ENCODE results near the gene C1QTNF8. TPM values are rescaled to one million over a fixed set of nuclear protein-coding genes. Genes with fewer than 3 reads are reported as not detected.

C1QTNF8 gene
- total RNA-seq, 1 experiment from 2014 or later, result not detected

DNA sequence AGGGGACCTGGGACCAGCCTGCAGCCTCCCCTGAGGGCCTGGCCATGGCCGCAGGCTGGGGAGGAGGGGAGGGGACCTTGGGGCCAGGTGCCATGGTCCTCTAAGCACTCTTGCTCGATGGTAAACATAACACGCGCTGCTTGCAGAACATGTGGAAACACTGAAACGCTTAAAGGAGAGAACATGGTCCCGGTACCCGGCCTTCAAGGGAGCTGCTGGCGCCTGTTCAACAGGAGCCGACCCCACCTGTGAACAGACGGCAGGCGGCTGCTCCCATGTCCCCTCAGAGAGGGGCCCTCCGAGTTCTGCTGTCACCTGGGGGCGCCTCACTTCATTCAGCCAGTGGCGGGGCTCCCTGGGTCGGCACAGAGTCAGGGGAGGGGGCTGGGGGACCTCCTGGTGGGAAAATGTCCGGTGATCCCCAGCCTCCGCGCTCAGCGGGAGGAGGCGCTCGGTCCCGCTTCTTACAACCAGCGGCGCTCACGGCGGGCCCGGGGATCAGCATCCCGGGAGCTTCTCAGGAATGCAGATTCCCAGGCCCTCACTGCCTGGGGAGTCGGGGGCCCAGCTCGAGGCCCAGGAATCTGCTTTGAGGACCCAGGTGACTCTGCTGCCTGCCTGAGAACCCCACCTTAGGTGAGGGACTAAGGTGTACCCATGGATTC, 24.4 kb downstream of the C1QTNF8 start:
- peaks cover 96% of the 10 kb centered on the region for H3K27me3 Mint-ChIP-seq (ENCODE audit: unreplicated experiment)

DNA sequence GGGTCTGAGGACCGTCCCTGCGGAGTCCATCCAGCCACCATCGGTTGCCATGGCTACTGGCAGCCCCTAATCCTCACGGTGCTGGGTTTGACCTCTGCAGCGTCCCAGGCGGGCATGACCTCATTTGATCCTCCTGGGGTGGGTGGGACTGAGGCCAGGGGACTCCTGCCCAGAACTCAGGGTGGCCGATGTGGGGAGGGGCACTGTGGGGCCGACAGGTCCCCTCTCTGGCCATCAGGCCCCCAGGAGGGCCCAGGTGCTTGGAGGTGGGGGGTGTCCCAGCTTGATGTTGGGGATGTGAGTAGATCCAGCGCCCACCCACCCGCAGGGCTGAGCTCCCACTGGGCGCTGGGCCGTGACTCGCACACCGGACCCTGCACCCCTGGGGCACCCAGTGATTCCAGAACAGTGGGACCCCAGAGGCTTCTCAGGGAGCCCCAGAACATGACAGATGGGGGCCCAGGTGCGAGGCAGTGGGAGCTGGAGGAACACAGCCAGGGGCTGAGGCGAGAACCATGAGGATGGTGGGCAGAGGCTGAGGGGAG, 25.1 kb downstream of the C1QTNF8 start:
- Mint-ChIP-seq H3K27ac (ENCODE audit: unreplicated experiment) (no peak overlapping the region), H3K4me3 (ENCODE audit: low read depth, unreplicated experiment) (no peak overlapping the region), H3K4me1 (ENCODE audit: low read depth, unreplicated experiment) (no peaks in the 10 kb centered on the region), H3K36me3 (ENCODE audit: insufficient read depth, unreplicated experiment) (no peaks in the 10 kb centered on the region), H3K27me3 (ENCODE audit: unreplicated experiment) (peaks cover 96% of the 10 kb centered on the region), H3K9me3 (ENCODE audit: low read depth, unreplicated experiment) (no peaks in the 10 kb centered on the region)
- CTCF ChIA-PET, result interaction anchor here (0.6 kb wide), 1 partner anchor 11 kb away, joined by 3 read pairs; no protein-coding TSS in a partner anchor
- DNase-seq, result no peak
- intact Hi-C loops (cut with micrococcal nuclease; ENCODE audit: unreplicated experiment), result no loop called here
- BruUV-seq (replicated peaks), result no TSS peak
- TF ChIP-seq, protein P1, sequence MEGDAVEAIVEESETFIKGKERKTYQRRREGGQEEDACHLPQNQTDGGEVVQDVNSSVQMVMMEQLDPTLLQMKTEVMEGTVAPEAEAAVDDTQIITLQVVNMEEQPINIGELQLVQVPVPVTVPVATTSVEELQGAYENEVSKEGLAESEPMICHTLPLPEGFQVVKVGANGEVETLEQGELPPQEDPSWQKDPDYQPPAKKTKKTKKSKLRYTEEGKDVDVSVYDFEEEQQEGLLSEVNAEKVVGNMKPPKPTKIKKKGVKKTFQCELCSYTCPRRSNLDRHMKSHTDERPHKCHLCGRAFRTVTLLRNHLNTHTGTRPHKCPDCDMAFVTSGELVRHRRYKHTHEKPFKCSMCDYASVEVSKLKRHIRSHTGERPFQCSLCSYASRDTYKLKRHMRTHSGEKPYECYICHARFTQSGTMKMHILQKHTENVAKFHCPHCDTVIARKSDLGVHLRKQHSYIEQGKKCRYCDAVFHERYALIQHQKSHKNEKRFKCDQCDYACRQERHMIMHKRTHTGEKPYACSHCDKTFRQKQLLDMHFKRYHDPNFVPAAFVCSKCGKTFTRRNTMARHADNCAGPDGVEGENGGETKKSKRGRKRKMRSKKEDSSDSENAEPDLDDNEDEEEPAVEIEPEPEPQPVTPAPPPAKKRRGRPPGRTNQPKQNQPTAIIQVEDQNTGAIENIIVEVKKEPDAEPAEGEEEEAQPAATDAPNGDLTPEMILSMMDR (IDR thresholded peaks at IDR 0.05; ENCODE audit: unreplicated experiment), result no peak

More for the DNA sequence above, 24.4 kb downstream of the C1QTNF8 start:
- CTCF ChIA-PET, result interaction anchor here (0.6 kb wide), 2 partner anchors 10 to 271 kb away, joined by 3 read pairs; no protein-coding TSS in a partner anchor
- Mint-ChIP-seq H3K9me3 (ENCODE audit: low read depth, unreplicated experiment) (no peaks in the 10 kb centered on the region), H3K4me3 (ENCODE audit: low read depth, unreplicated experiment) (no peak overlapping the region), H3K4me1 (ENCODE audit: low read depth, unreplicated experiment) (no peaks in the 10 kb centered on the region), H3K27ac (ENCODE audit: unreplicated experiment) (no peak overlapping the region), H3K36me3 (ENCODE audit: insufficient read depth, unreplicated experiment) (no peaks in the 10 kb centered on the region)
- intact Hi-C loops (cut with micrococcal nuclease; ENCODE audit: unreplicated experiment), result no loop called here
- TF ChIP-seq, protein P1 (IDR thresholded peaks at IDR 0.05; ENCODE audit: unreplicated experiment), result no peak
- BruUV-seq (replicated peaks), result no TSS peak
- no peak for DNase-seq

DNA sequence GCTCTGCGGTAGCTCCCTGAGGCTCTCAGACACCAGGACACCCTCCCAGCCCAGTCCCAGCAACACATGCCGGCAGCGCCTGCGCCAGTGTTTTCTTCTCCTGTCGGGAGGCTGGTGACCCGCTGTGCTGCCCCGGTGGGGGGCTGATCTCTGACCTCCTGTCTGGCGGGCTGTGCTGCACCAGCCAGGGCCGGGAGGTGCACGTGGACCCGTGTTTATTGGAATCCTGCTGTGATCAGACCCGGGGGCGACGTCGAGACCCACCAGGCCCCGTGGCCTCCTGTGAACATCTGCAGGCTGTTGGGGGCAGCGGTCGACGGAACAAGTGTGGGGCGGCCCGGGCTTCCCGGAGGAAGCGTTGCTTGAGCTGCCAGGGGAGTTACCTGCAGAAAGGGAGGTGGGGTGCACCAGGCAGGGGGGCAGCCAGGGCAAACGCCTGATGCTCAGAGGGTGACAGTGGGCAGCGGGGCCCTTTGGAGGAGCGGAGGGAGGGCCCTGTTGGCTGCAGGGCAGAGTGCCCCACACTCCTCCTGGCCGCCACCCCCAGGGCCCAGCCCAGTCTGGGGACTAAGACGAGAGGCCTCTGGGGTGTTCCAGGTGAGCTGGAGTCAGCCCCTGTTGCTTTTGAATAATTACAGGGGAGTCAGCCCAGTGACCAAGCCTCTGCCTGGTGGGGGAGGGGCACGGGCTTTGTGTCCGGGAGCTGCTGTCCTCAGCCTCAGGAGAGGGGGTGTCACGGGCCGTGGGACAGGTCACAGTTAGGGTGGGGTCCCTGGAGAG, 25.8 kb downstream of the C1QTNF8 start:
- TF ChIP-seq, protein P1 (IDR thresholded peaks at IDR 0.05; ENCODE audit: unreplicated experiment), result no peak
- Mint-ChIP-seq H3K9me3 (ENCODE audit: low read depth, unreplicated experiment) (no peaks in the 10 kb centered on the region), H3K27me3 (ENCODE audit: unreplicated experiment) (peaks cover 96% of the 10 kb centered on the region), H3K4me1 (ENCODE audit: low read depth, unreplicated experiment) (no peaks in the 10 kb centered on the region), H3K36me3 (ENCODE audit: insufficient read depth, unreplicated experiment) (no peaks in the 10 kb centered on the region), H3K4me3 (ENCODE audit: low read depth, unreplicated experiment) (no peak overlapping the region), H3K27ac (ENCODE audit: unreplicated experiment) (no peak overlapping the region)
- no TSS peak for BruUV-seq (replicated peaks)
- DNase-seq, result no peak
- CTCF ChIA-PET, result no interaction called here
- intact Hi-C loops (cut with micrococcal nuclease; ENCODE audit: unreplicated experiment), result no loop called here

DNA sequence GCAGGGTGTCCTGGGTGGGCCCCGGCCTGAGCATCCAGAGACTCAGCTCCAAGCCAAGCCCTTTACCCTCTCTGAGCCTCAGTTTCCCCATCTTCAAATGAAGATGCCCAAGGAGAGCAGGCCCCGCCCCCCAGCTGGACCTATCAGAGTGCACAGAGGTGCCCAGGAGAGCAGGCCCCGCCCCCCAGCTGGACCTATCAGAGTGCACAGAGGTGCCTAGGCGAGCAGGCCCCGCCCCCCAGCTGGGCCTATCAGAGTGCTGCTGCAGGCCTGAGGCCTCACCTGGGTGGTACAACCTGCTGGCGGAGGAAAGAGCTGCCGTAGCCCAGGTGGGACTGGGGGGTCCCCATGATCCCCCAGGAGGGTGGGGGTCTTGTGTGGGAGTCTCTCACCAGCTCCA, 26.9 kb downstream of the C1QTNF8 start:
- Mint-ChIP-seq H3K9me3 (ENCODE audit: low read depth, unreplicated experiment) (no peaks in the 10 kb centered on the region), H3K27ac (ENCODE audit: unreplicated experiment) (no peak overlapping the region), H3K27me3 (ENCODE audit: unreplicated experiment) (peaks cover 96% of the 10 kb centered on the region), H3K4me1 (ENCODE audit: low read depth, unreplicated experiment) (no peaks in the 10 kb centered on the region), H3K4me3 (ENCODE audit: low read depth, unreplicated experiment) (no peak overlapping the region), H3K36me3 (ENCODE audit: insufficient read depth, unreplicated experiment) (no peaks in the 10 kb centered on the region)
- TF ChIP-seq, protein P1 (IDR thresholded peaks at IDR 0.05; ENCODE audit: unreplicated experiment), result no peak
- intact Hi-C loops (cut with micrococcal nuclease; ENCODE audit: unreplicated experiment), result no loop called here
- no TSS peak for BruUV-seq (replicated peaks)
- CTCF ChIA-PET, result no interaction called here
- DNase-seq, result no peak
